ENCODE measurements around the gene C2orf66.

The C2orf66 gene

GRCh38 chr2:196809260-196809659 is at the start of gene C2orf66:
TSS of gene C2orf66 (minus strand) at chr2:196809355. CDS start at chr2:196809336, 19 bp downstream.
- DNase-seq, result no peak

- DNase-seq, result no peak
These were observed 45.5 kb upstream of the C2orf66 start for GRCh38 chr2:196854629-196855028.

GRCh38 chr2:196853301-196854087 is 44.3 kb upstream of the C2orf66 start:
- DNase-seq, result no peak

GRCh38 chr2:196851088-196851487 is 41.9 kb upstream of the C2orf66 start:
- no peak for DNase-seq

GRCh38 chr2:196849895-196850294 is 40.7 kb upstream of the C2orf66 start:
- DNase-seq, result no peak

DNA sequence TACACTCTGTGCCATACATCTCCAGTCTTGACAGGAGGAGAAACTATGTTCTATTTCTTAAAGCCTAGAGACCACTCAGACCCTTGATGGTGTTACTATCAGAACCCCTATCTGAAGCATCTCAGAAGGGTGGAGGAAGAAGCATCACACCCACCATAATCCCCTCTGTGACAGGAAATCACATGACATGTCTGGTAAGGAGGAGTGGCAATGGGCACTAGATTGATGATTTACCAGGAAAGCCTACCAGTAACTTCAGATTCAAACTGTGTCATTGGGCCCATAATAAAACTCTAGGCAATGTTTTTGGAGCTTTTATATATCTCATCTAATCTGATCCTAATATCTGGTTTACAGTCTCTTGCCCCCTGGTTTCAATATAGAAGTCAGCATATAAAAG is 37.1 kb upstream of the C2orf66 start:
- DNase-seq, result no peak

DNA sequence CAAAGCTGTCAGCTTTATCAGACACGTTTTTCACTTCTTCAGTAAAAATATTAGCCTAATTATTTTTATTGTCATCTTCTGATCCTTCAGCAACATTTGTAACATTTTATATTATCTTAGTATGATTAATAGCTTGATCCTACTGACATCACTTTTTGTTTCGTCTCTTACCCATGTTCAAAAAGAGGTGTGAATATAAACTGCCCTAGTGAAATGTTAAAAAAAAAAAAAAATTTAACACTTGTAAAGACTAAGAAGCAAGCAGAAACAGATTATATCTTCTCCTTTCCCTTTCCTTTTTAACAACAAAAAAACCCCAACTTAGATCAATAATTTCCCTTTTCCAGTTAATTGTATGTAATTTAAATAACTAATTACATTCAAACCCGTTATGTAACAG is 36.2 kb upstream of the C2orf66 start:
- DNase-seq, result no peak

- no peak for DNase-seq
These were observed 31.0 kb upstream of the C2orf66 start for GRCh38 chr2:196840171-196840570.

GRCh38 chr2:196839574-196839973 is 30.4 kb upstream of the C2orf66 start:
- no peak for DNase-seq

GRCh38 chr2:196836440-196836839 is 27.3 kb upstream of the C2orf66 start:
- DNase-seq, result no peak

DNA sequence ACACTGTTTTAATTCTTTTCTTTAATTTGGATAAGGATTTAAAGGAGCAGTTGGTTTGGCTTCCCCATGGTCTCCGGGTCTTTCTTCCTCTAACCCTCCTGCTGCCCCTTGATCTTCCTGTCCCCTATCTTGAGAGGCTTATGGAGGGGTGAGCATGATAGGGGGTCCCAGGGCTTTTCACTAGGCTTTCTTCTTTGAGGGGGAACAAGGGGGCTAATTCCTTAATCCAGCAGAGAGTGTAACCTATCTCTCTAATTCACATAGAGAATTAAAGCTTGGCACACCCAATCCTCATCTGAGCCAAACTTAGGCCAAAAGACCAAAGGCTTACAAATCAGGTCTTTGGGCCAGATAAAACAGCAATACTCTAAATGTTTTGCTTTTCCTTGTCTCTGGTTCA is 21.5 kb upstream of the C2orf66 start:
- DNase-seq, result no peak

GRCh38 chr2:196827356-196827755 is 18.2 kb upstream of the C2orf66 start:
- no peak for DNase-seq

DNA sequence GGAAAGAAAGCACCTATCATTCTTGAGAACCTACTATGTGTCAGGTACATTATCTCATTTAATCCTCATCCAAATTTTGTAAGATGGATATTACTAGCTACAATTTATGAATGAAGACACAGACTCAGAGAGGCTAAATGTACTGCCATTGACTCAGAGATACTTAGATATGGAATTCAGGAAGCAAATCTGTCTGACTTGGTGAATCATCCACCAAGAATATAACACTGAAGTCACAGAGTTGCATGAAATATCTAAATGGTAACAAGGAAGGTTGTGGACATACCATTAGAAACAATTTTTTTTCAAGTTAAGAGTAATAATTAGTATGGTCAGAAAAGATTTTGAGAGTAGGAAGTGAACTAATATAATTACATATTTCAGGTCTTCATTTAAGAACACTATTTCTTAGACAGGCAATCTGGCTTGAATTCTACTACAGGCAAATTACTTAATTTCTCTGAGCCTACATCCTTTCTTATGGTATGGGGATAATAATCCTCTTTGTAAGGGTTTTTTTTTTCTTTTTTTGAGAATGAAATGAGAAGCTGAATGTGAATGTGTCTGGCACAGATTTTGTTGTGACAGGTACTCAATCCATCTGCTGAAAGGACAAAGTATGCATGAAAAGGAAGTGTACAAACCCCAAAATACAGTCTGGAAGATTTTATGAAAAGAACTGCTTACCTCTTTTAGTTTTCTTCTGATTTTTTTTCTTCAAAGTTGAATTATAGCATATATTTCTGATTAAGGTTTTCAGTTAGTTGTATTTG is 14.8 kb upstream of the C2orf66 start:
- no peak for DNase-seq

GRCh38 chr2:196821195-196821594 is 12.0 kb upstream of the C2orf66 start:
- DNase-seq, result no peak

- DNase-seq, result peak; percentile 28
These were observed 981 bp downstream of the C2orf66 start for GRCh38 chr2:196808083-196808665.

DNA sequence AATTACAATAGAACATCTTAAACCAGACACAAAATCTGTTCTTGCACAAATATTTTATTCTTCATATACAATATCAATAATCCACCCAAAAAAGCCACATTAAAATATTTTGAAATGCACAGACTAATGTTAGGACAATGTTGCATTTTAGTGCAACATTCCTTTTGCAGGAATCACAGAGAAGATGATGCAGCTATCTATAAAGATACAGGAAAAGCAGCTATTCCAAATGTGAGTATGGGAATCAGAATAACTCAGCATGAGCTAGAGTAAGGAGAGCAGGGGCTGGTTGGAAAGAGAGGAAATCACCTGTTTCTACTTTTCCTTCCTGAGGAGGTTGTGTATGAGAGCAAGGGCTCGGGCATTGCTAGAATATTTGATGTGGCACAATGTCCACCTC is 4.8 kb downstream of the C2orf66 start:
- no peak for DNase-seq

- DNase-seq, result no peak
These were observed 6.8 kb downstream of the C2orf66 start for GRCh38 chr2:196802401-196802800.

GRCh38 chr2:196801674-196802261 is 7.4 kb downstream of the C2orf66 start:
- DNase-seq, result no peak

GRCh38 chr2:196798980-196799379 is 10.2 kb downstream of the C2orf66 start:
- no peak for DNase-seq

DNA sequence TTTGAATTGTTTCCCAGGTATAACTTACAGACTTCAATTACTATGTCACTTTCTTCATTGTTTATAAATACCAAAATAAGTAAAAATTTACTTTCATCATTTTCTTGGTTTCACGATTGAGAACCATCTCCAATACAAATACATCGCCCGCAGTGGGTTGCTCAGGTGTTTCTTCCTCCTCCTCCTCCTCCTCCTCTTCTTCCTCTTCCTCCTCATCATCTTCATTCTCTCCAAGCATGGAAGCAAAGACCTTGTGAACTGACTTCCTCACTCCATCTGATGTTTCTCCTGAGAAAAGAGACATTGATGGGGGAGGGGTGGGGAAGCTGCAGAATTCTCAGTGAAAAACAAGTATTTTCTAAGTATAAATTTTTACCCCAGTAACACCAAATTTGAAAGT is 16.3 kb downstream of the C2orf66 start:
- no peak for DNase-seq

DNA sequence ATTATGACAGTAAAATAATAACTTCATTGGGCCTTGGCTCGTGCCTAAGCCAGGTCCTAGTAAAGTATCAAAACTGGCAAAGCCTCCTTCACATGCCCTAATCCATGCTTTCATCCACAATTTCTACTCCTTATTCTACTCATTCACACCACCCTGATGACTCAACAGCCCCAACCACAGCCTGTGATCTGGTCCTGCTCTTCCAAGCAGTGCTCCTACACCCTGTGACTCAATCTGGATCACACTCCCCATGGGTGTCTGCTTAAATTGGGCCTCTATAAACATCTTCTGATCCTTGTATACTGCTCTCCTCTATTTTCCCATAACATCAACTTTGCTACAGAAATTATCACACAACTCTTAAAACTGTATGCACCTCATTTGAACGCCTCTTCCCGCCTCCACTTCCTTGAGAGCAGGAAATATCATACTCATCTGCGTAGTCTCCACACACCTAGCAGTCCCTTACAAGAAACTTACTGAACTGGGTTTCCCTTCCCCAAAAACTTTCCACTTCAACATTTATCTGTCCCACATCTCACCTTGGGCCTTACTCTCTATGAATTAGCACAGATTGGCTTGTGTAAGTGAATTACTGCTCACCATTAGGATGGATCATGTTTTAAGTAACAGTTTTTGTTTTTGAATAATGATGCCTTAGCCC is 25.6 kb downstream of the C2orf66 start:
- DNase-seq, result no peak

DNA sequence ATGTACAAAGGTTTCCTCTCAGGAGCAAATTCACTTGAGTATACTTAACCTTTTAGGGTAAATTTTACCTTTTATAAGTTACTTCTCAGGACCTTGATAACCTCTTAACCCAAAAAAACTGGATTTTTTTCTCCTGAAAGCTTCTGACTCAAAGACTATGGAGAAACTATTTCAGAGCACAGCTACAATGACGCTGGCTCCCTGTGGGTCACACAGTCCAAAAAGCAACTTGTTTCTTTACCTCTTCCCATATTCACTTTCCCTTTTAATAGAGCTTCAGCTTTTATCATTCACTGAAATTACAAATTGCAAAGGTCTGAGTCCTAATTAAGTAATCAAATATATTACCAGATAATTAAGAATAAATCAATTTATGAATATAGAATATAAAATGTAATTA is 42.1 kb downstream of the C2orf66 start:
- DNase-seq, result no peak

GRCh38 chr2:196759378-196759706 is 49.8 kb downstream of the C2orf66 start:
- no peak for DNase-seq
